ENCODE measurements around the gene KCNB1.
A peak's percentile ranks its signal among the peaks of the same experiment; 100 is the strongest.

The KCNB1 gene

GRCh38 chr20:49384437-49385434, 97.7 kb downstream of the KCNB1 start:
- DNase-seq: peak; percentile 81 to 86

GRCh38 chr20:49381558-49382493, 100.6 kb downstream of the KCNB1 start:
- DNase-seq: no peak

- DNase-seq: no peak
These were observed 102.1 kb downstream of the KCNB1 start for GRCh38 chr20:49380337-49380780.

- no peak for DNase-seq
These were observed 103.1 kb downstream of the KCNB1 start for GRCh38 chr20:49379338-49379737.

- DNase-seq: no peak
These were observed 105.1 kb downstream of the KCNB1 start for GRCh38 chr20:49377326-49377725.

GRCh38 chr20:49375170-49375569, 107.3 kb downstream of the KCNB1 start:
- DNase-seq: no peak

GRCh38 chr20:49372095-49372734, 110.3 kb downstream of the KCNB1 start:
- DNase-seq: no peak

GRCh38 chr20:49368596-49368995, 113.9 kb downstream of the KCNB1 start:
- DNase-seq: no peak

- DNase-seq: no peak
These were observed 115.4 kb downstream of the KCNB1 start for GRCh38 chr20:49367113-49367512.

GRCh38 chr20:49366687-49367086, 115.8 kb downstream of the KCNB1 start:
- no peak for DNase-seq

GRCh38 chr20:49361862-49362660, 120.4 kb downstream of the KCNB1 start:
- no peak for DNase-seq

GRCh38 chr20:49360242-49360968, 122.1 kb downstream of the KCNB1 start:
- DNase-seq: no peak

- no peak for DNase-seq
These were observed 125.8 kb downstream of the KCNB1 start for GRCh38 chr20:49356676-49357075.

GRCh38 chr20:49354673-49355072, 127.8 kb downstream of the KCNB1 start:
- no peak for DNase-seq

GRCh38 chr20:49353348-49353747, 129.1 kb downstream of the KCNB1 start:
- no peak for DNase-seq

- DNase-seq: no peak
These were observed 129.7 kb downstream of the KCNB1 start for GRCh38 chr20:49352751-49353150.

GRCh38 chr20:49351775-49352174, 130.7 kb downstream of the KCNB1 start:
- DNase-seq: no peak

GRCh38 chr20:49349694-49350252, 132.7 kb downstream of the KCNB1 start:
- DNase-seq: no peak

- DNase-seq: no peak
These were observed 133.4 kb downstream of the KCNB1 start for GRCh38 chr20:49349078-49349477.

GRCh38 chr20:49348563-49348962, 133.9 kb downstream of the KCNB1 start:
- DNase-seq: no peak

GRCh38 chr20:49347156-49347555, 135.3 kb downstream of the KCNB1 start:
- no peak for DNase-seq
